Lung microvascular endothelial cell (primary cell): ENCODE measurements around the gene NAV3. TPM values are rescaled to one million over a fixed set of nuclear protein-coding genes. Genes with fewer than 3 reads are reported as not detected.

Experiments used
- DNase-seq, 2 donors: peaks; one replicate each; pipeline versions ENCODE4 v3.0.0 to v3.0.0-alpha.2; 2010; ENCODE audit warnings: low read depth in 2 of 2
- total RNA-seq: library from RNA; depleted of rRNA; stranded (reverse); fragments of >200 nt; gene quantifications from 2 replicates; pipeline ENCODE4 v1.2.1, GENCODE V29; 2014

NAV3 gene
- total RNA-seq, 1 donor from 2014 or later: 1.2 TPM

- peak; percentile 92 to 95 for DNase-seq
Observed at GRCh38 chr12:77841521-77841920, 10.8 kb downstream of the NAV3 start.

DNA sequence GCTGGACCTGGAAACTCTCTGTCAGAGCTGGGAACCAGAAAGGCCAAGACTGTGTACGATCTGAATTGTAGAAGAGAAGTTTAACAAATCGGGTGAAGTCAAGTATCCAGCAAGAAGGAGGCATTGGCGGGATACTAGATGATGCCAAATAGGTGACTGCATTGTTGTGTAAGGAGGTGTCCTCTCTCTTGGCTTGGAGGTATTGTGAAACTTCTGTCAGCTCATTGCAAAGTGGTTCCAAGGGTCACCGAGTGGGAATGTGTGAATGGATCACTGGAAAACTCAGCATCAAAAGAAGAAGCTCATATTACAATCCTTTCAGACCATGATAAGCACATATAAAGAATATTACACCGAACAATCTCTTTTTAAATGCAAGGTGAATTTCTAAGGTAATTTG is 11.7 kb downstream of the NAV3 start:
- DNase-seq: no peak

DNA sequence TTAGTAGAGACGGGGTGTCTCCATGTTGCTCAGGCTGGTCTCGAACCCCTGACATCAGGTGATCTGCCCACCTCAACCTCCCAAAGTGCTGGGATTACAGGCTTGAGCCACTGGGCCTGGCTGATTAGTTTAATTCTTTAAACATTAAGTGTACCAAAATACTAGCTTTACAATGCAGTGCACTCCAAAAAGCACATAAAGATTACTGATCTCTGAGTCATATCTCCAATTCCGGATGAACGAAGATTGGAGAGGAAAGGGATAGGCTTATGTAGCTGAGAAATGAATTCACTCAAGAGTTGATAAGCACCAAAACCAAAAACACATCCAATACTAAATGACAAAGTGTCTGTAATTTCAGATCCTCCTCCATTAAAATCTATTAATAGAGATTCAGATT is 15.1 kb downstream of the NAV3 start:
- peak; percentile 57 to 88 for DNase-seq

- peak in 1 of 2 donors; percentile 74 for DNase-seq
Observed at GRCh38 chr12:77847060-77847541, 16.4 kb downstream of the NAV3 start.

DNA sequence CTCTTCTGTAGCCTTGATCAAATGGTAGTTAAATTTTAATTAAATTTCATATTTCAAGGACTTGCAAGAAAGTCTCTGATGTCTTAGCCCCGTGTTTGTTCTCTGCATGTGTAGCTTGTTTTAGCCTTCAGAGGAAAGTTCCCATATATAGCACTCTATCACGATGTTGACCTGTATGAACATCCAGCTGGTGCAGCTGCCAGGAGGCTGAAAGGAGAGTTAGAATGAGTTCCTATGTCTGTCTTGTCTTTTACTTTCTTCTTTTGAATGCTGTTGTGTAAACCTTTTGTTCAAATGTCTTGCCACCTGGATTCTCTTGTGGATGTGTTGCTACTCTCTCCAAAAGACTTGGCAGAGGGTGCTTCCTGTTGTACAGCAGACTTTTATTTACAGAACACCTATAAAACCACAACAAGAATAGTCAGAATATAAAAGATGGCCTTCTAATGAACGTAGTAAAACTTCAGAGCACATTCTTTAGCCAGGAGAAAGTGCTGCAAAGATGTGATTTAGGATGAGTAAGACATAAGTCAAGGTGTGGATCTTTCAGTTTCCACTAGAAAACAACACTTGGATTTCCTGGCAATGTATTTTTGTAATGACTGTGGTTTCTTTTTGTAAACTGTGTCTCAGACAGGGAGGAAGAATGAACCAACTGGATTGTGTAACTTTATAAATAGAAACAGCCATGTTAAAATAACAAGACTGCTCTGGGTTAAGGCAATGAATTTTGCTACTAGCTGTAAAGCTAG is 17.2 kb downstream of the NAV3 start:
- peak; percentile 20 to 95 for DNase-seq

- peak in 1 of 2 donors; percentile 14 for DNase-seq
Observed at GRCh38 chr12:77850129-77850528, 19.4 kb downstream of the NAV3 start.

DNA sequence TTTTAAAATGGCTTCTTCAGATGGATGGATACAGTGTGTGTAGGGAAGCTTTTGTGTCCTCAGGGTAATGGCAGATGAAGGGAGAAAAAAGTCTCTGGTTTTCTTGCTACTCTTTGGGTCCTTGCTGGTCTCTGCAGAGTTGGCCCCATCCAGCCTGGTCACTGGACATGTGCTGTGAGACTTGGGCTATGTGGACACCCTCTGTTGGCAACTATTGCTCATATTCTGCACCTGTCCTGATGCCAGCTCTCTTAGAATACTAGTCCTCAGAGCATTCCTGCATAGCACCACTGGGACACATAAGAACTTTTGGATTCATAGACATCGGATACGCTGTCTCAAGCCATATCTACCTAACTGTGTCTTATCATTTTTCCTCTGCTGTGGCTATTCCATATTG is 20.0 kb downstream of the NAV3 start:
- no peak for DNase-seq

GRCh38 chr12:77855548-77855947 is 24.9 kb downstream of the NAV3 start:
- peak in 1 of 2 donors; percentile 16 for DNase-seq

DNA sequence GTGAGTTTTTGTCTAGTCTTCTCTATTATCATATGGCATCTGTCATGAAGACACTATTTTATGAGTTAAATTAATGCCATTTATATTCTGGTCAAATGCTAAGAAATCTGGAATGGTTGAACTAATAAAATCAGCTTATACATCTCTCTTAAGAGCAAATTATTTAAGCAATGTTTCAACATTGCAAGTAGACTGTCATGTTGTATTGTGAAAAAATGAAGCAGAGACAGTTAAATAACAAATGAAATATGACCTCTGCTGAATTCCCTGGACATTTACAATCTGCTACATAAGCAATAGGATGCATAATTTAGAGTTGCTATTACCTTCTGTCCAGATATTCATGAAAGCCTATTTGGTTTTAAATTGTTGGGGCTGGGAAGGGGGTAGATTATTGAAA is 30.6 kb downstream of the NAV3 start:
- no peak for DNase-seq

DNA sequence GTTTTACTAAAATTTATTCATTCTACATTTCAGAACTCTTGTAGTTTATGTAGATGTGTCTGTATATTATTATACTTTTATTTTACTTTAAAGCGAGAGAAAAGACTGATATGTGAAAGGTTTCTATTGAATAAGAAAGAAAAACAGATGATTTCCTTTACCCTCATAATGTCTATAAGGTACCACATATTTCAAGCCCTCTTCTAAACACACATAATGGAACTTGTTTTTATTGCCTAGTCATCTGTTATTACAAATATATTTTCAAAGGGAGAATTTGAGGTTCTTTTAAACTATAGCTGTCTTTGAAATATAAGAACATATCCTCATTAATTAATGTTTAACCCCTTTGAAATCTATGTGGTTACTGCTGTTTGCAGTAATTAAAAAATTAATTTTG is 34.5 kb downstream of the NAV3 start:
- DNase-seq: no peak

- DNase-seq: no peak
Observed at GRCh38 chr12:77878901-77879300, 48.2 kb downstream of the NAV3 start.

GRCh38 chr12:77882709-77883108 is 52.0 kb downstream of the NAV3 start:
- no peak for DNase-seq

DNA sequence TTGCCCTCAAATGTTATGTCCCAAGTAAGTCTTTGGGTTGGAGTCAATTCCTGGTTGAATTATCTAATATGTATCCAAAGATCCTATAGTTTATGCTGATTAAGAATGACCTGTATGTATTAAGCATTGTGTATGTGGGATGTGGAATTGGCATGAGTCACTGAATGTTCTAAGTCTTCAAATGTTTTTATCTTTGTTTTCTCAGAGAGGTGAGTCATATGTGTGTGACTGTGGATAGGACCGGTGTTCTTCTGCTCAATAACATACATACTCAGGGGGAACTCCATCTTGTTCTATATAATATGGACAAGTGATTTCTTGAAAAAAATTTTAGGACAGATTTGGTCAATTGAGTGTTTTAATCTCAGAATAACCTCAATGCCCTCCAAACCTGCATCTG is 57.9 kb downstream of the NAV3 start:
- peak; percentile 74 to 92 for DNase-seq

- DNase-seq: no peak
Observed at GRCh38 chr12:77891518-77892147, 60.9 kb downstream of the NAV3 start.

GRCh38 chr12:77893918-77894317 is 63.2 kb downstream of the NAV3 start:
- peak; percentile 21 to 83 for DNase-seq

GRCh38 chr12:77894556-77894955 is 63.9 kb downstream of the NAV3 start:
- DNase-seq: no peak

GRCh38 chr12:77895699-77896098 is 65.0 kb downstream of the NAV3 start:
- no peak for DNase-seq

DNA sequence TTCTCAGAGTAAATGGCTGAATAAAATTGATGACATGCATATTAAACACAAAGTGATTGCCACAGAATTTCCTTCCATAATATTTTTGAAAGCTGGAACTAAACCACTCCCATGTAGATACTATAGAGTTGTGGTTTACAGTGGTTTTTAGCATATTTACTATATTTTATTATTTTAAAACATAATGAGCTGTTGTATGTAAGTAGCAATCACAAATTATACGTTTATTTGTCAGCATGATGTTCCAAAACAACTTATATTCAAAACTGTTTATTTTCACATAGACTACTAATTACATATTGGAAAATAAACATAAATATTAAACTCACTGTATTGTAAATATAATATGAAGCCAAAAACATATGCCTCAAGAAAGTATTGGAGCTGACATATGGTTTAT is 77.2 kb downstream of the NAV3 start:
- no peak for DNase-seq

- DNase-seq: peak in 1 of 2 donors; percentile 29
Observed at GRCh38 chr12:77914081-77914488, 83.4 kb downstream of the NAV3 start.

- no peak for DNase-seq
Observed at GRCh38 chr12:77915071-77915600, 84.4 kb downstream of the NAV3 start.

DNA sequence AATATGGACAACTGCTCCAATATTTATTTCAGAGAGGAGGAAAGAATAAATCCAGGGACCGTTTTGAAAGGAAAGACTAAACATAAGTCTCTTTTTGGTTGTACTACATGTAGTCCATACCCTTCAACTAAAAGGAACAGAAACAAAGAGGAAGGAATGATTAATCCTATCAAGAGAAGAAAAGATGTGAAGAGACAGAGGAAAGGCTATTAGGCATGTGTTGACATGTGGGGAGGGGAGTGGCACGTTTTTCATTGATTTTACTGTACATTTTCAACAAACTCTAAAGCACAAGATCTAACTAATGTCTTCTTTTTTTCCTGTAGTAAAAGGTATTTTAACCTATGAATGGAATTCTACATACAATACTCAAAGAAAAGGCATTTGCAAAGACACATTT is 85.6 kb downstream of the NAV3 start:
- no peak for DNase-seq

DNA sequence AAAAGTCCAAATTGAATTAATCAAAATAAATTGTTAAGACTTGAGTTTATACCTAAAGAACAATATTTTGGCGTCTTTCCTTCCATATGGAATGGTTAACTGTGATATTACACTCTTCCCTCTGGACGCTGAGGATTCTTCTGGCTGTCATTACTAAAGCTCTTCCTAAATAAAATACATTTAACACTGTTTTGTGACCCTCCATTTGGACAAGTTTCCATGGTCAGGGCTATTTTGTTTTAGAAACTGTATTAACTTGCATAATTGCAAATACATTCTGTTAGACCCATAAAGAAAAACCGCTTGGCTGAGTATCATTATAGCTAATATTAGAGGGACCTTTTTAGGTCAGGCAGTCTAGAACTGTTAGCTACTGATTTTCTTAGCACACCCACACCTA is 87.4 kb downstream of the NAV3 start:
- no peak for DNase-seq

DNA sequence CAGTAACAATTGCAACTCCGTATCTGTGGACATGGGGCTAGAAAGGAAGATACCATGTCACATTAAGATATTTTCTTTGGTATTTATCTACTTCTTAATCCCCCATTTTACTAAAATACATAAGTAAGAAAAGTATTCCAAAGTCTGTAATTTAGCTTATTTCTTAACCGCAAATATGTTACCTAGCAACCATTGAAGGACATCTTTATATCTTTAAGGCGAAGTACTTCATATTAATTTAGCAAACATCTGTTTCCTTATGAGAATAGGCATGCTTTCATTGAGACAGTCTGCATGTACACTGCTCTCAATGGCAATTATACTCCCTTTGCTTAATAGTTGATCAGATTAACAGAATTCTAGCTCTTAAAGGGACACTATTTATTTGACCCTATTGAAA is 88.8 kb downstream of the NAV3 start:
- no peak for DNase-seq
